Thyroid gland (tissue), 4 donors: ENCODE data around the gene ATRN.

Source experiments
- CTCF ChIP-seq, 6 experiments: fragments of 200-600 bp in 3 of 6; fragments of 450-650 bp in 3 of 6; sonication (generic) in 3 of 6; IDR thresholded peaks; one replicate each; pipeline ENCODE4 v1.5.1; 2016 to 2019; ENCODE audit warnings: antibody characterized with exemption in 6 of 6, mild to moderate bottlenecking in 2 of 6, inconsistent platforms in 1 of 6, moderate library complexity in 1 of 6
- POLR2A ChIP-seq, 2 donors: fragments of 450-650 bp; IDR thresholded peaks; one replicate each; pipeline ENCODE4 v1.6.1; 2017; ENCODE audit warnings: antibody characterized with exemption in 2 of 2, mild to moderate bottlenecking in 2 of 2, moderate library complexity in 1 of 2

GRCh38 chr20:3689978-3690377, 219.2 kb downstream of the ATRN start:
- TF ChIP-seq POLR2A (IDR thresholded peaks at IDR 0.05) (no peak), CTCF (IDR thresholded peaks at IDR 0.05) (no peak)
